ENCODE data around the gene GOLGA6D.
"Not testable (repeated sequence)": the region's sequence is repeated elsewhere in the genome, so short reads cannot be mapped to it uniquely, and the experiment has no call there.

- TF ChIP-seq CTCF (conservative IDR thresholded peaks at IDR 0.05; ENCODE audit: low read depth, low read length); EZH2phosphoT487 (IDR thresholded peaks at IDR 0.05; ENCODE audit: borderline replicate concordance, low read length); EZH2 (IDR thresholded peaks at IDR 0.05; ENCODE audit: low read length, unreplicated experiment): not testable (repeated sequence)
Measured at GRCh38 chr15:75312548-75312947, 29.9 kb downstream of the GOLGA6D start.

All from PC-3 (cell line).